Parathyroid adenoma (tissue), 2 donors: ENCODE data around the gene PM20D1.

Source experiments
- H2AFZ ChIP-seq: fragments of 300-600 bp; sonication (generic); one replicate; pipeline ENCODE4 v1.7.0; 2017; ENCODE audit warnings: antibody characterized with exemption, mild to moderate bottlenecking
- H3K27ac ChIP-seq: fragments of 300-600 bp; sonication (generic); one replicate; pipeline ENCODE4 v1.7.0; 2017
- H3K27me3 ChIP-seq: fragments of 300-600 bp; sonication (generic); one replicate; pipeline ENCODE4 v1.7.0; 2017; ENCODE audit warnings: low read length; ENCODE audit not compliant: control insufficient read depth, insufficient read depth
- H3K36me3 ChIP-seq: fragments of 300-600 bp; sonication (generic); one replicate; pipeline ENCODE4 v1.7.0; 2017; ENCODE audit warnings: low read length; ENCODE audit not compliant: control insufficient read depth, insufficient read depth
- H3K4me1 ChIP-seq: fragments of 300-600 bp; sonication (generic); one replicate; pipeline ENCODE4 v1.7.0; 2017; ENCODE audit warnings: control low read depth
- H3K4me2 ChIP-seq: fragments of 300-600 bp; sonication (generic); one replicate; pipeline ENCODE4 v1.7.0; 2017; ENCODE audit warnings: low read length
- H3K4me3 ChIP-seq: fragments of 300-600 bp; sonication (generic); one replicate; pipeline ENCODE4 v1.7.0; 2017; ENCODE audit warnings: low read depth, low read length
- H3K79me2 ChIP-seq: fragments of 300-600 bp; sonication (generic); one replicate; pipeline ENCODE4 v1.7.0; 2017; ENCODE audit warnings: control low read depth
- H3K9ac ChIP-seq: fragments of 300-600 bp; sonication (generic); one replicate; pipeline ENCODE4 v1.7.0; 2017; ENCODE audit warnings: mild to moderate bottlenecking
- H3K9me3 ChIP-seq: fragments of 300-600 bp; sonication (generic); one replicate; pipeline ENCODE4 v1.7.0; 2017; ENCODE audit warnings: low read length; ENCODE audit not compliant: control insufficient read depth
- CTCF ChIP-seq: fragments of 300-600 bp; sonication (generic); IDR thresholded peaks from one replicate; pipeline ENCODE4 v1.7.0; 2017; ENCODE audit warnings: antibody characterized with exemption, mild to moderate bottlenecking
- donor health status: primary hyperparathyroidism.

PM20D1 gene

DNA sequence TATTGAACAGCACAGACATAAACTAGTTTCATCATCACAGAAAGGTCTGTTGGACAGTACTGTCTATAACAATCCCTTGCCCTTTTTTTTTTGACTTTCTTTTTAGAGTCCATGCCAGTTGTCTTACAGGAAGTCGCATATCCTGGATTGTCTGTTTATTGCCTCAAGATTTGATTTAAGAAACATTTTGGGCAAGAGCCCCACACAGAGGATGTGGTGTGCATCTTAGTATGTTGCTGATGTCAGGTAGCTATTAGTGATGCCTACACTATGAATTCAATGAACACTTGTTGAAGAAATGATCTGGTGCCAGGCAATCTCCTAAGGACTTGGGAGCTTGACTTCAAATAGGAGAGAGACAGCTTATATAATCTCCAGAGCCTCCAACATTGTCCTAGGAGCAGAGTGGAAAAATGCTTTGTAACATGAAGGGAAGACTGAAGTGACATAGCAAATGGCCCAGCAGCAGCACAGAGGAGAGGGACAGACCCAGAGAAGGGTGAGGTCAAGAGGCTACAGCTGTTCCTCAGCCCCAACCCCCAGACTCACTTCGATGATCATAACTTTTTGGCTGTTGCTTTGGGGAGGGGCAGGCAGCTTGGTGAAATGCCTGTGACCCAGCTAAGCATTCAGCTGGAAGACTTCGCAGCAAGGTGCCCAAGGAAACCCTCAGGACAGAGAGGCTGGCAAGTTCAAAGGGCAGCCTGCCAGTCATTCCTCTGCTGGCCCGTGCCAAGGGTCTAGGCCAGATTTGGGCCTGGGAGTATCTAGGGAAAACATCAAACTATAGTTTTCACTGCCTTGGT is 67.1 kb downstream of the PM20D1 start:
- H3K9me3 ChIP-seq, result no peaks in the 10 kb centered on the region
- no peaks in the 10 kb centered on the region for H3K36me3 ChIP-seq
- H3K27ac ChIP-seq, result no peak overlapping the region
- H3K4me1 ChIP-seq, result no peaks in the 10 kb centered on the region
- H3K27me3 ChIP-seq, result no peaks in the 10 kb centered on the region
- no peak overlapping the region for H3K9ac ChIP-seq
- no peak for TF ChIP-seq CTCF
- H3K4me3 ChIP-seq, result no peak overlapping the region
- H2AFZ ChIP-seq, result no peak overlapping the region
- no peak overlapping the region for H3K4me2 ChIP-seq
- no peaks in the 10 kb centered on the region for H3K79me2 ChIP-seq

- Histone ChIP-seq H2AFZ (no peak overlapping the region), H3K9me3 (no peaks in the 10 kb centered on the region), H3K79me2 (no peaks in the 10 kb centered on the region), H3K27me3 (no peaks in the 10 kb centered on the region), H3K4me3 (no peak overlapping the region), H3K36me3 (no peaks in the 10 kb centered on the region), H3K9ac (no peak overlapping the region), H3K27ac (no peak overlapping the region), H3K4me1 (no peaks in the 10 kb centered on the region), H3K4me2 (no peak overlapping the region)
- no peak for TF ChIP-seq CTCF
These were observed 69.6 kb downstream of the PM20D1 start for GRCh38 chr1:205780335-205780734.
